ENCODE measurements around the gene OBSCN.

The OBSCN gene

DNA sequence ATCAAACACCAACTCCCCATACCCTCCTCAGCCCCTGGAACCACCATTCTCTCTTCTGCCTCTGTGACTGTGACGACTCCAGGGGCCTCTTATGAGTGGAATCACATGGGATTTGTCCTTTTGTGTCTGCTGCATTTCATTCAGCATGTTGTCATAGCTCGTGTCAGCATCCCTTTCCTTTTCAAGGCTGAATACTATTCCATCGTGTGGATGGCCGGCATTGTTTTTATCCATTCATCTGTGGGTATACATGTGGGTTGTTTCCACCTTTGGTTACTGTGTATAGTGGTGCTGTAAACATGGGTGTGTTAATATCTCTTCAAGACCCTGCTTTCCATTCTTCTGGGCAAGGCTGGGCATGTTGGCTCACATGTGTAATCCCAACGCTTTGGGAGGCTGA is 17.1 kb upstream of the OBSCN start:
- DNase-seq: no peak

DNA sequence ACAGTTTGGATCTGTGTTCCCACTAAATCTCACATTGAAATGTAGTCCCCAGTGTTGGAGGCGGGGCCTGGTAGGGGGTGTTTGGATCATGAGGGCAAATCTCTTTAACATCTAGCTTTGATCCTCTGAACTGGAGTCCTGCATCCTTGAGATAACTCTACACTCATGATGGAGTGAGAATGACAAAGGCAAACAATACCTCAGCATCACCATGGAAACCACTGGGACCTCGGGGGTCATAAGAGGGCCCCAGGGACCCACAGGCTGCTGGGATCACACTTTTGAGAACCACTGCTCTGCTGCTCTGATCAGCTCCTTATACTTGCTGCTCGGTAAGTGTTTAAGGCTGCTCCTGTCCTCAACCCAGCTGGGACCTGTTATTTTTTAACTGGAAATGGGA is 13.4 kb upstream of the OBSCN start:
- DNase-seq: no peak

DNA sequence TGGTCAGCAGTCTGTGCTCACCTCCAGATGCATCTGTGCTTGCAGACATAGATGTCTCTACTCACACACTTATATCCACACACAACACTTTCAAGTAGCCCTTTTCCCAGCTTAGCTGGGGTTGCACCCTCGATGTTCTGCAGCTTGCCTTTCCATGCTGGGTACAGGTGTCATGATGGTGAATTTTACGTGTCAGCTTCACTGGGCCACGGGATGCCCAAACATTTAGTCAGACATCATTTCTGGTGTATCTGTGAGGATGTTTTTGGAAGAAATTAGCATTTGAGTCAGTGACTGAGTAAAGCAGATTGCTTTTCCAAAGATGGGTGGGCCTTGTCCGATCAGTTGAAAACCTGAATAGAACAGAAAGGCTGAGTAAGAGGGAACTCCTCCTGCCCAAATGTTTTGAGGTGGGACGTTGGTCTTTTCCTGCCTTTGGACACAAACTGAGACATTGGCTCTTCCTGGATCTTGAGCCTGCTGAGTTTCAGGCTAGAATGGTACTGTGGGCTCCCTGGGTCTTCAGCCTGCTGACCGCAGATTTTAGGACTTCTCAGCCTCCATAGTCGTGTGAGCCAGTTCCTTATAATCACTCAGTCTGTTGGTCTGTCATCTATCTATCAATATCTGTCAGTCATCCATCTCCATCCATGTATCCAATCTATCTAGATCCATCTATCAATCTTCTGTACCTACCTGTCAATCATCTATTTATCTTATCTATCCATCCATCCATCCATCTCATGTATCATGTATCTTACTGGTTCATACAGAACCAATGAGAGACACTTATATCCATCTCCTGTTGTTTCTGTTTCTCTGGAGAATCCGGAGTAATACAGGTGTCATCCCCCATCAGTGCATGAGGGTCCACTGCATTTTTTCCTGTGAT is 12.7 kb upstream of the OBSCN start:
- no peak for DNase-seq

DNA sequence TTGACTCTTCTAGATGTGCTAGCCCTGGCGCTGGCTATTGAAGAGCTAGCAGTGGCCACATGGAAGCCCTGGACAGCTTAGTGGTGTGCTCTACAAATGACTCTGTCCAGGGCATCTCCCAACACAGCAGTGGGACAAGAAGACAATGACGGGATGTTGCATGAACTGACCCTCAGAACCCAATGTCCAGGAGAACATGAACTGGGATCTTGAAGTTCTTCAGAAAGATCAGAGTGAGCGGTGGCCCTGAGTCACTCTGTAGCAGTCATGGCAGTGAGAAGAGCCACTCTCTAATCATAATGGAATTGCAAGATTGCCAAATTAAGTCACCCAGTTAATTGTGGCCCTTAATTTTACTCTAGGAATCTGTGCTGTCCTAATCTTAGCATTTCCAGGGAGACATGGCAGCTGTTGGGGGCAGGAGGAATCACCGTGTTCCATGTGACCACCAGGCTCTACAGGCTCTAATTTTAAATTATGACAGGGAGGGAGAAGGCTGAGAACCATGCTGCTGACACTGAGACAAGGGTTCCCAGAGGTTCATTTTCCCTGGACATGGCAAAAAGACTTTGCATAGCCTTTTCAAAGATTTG is 10.2 kb upstream of the OBSCN start:
- no peak for DNase-seq

DNA sequence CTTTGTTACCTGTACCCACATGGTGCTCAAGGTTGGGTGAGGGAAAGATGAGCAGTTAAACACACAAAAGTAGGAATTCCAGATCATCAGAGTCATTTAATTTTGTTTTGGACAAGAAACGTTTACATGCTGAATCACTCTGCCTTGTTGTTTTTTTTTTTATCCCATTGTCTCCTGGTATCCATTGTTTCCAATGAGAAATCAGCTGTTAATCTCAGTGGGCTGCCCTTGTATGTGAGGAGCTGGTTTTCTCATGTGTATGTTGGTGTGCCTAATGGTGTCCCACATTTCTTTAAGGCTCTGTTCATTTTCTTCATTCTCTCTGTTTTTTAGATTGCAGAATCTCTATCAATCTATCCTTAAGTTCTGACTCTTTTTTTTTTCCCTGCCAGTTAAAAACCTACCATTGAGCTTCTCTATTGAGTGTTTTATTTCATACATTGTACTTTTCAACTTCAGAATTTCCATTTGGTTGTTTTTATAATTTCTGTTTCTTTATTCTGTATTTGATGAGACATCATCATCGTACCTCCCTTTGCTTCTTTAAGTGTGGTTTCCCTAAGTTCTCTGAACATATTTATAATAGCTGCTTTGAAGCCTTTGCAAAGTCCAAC is 8.8 kb upstream of the OBSCN start:
- peak; percentile 15 for DNase-seq

DNA sequence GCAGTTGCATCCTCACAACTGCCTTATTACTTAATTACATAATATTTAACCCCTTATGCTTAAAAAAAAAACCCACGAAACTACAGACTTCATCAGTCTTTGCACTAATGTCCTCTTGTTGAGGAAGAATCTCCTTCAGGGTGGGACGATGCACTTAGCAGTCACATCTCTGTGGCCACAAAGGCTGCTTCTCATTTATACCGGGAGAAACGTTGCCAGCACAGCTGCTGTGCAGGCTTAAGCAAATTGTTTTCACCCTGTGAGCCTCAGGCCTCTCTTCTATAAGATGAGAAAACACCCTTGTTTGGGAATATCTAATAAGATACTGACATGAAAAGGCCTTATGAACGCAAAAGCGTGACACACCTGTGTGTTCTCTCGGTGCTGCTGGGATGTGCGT is 2.9 kb upstream of the OBSCN start:
- no peak for DNase-seq

DNA sequence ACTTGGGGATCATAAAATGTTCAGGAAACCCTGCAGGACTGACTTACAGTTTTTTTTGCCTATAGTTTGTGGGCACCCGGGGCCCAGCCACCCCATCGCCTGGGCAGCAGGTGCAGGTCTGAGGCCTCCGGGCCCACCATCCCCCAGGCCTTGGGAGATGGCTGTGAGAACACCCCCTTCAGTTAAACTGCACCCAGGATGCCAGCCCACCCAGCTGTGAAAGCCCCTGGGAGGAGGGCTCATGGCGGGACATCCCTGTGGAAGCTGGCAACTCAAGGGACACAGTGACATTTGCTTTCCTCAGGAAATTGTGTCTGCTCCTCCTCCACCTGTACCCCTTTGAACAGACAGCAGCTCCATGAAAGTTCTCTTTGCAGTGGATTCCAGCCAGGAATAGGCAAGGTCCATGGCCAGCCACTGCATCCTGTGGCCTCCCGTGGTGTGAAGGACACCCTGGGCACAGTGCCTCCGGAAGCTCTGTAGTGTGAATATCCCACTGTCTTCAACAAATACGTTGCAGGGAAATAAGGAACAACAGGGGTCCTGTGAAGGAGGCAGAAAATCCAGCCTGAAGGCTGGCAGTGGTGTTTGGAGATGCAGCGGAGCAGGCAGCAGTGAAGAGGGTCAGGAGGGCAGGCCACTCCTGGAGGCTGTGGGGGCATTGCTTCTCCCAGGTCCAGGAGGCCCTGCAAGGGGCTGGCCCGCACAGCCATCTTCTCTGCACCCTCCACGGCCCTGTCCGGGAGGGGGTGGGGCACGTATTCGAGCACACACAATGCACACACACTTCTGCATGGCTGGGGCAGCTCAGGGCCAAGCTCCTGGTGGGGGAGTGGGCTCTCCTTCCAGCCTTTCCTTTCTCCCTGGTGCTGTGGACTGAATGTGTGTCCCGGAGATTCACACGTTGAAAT is 2.1 kb upstream of the OBSCN start:
- DNase-seq: no peak

DNA sequence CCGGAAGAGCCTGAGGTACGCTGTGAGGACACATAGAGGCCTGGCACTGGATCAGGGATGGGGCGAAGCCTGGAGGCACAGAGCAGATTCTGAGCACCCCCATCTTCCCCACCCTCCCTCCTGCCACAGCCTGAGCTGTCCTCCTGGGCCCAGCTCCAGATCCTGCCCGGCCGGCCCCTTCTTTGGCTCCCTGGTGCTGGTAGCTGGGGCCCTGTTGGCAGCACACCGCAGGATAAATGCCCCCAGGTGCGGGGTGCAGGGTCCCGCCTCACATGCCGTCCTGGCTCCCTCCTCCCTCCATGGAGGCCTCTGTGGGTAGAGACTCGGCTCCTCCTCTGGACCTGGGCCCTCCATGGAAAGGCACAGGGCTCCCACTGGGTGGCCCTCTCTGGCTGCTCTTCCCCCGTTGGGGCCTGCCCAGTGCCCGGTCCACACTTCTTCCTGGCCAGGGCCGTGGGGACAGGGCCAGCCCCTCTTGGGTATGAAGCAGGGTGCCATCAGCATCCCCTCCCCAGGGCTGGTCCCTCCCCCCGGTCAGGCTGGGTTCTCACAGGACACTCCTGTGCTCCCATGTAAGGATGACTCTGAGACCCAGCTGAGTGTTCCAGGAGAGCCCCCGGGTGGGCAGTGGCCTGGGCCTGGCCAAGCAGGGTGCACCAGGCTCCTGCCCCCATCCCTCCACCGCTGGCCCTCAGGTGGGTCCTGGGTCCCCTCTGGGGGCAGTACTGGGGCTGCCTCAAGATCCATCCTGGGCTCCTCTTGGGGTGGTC is 1.1 kb upstream of the OBSCN start:
- DNase-seq: no peak

DNA sequence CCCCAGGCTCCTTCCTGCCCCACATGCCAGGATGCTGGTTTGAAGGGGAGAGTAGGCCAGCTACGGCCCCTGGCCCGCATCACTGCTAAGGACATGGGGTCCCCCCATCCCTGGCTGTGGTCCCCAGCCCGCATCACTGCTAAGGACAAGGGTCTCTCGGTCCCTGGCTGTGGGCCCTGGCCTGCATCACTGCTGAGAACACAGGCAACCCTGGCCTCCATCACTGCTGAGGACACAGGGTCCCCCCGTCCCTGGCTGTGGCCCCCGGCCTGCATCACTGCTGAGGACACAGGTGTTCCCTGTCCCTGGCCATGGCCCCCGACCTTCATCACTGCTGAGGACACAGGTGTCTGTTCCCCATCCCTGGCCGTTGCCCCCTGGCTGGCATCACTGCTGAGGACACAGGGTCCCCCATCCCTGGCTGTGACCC is 448 bp upstream of the OBSCN start:
- DNase-seq: no peak

DNA sequence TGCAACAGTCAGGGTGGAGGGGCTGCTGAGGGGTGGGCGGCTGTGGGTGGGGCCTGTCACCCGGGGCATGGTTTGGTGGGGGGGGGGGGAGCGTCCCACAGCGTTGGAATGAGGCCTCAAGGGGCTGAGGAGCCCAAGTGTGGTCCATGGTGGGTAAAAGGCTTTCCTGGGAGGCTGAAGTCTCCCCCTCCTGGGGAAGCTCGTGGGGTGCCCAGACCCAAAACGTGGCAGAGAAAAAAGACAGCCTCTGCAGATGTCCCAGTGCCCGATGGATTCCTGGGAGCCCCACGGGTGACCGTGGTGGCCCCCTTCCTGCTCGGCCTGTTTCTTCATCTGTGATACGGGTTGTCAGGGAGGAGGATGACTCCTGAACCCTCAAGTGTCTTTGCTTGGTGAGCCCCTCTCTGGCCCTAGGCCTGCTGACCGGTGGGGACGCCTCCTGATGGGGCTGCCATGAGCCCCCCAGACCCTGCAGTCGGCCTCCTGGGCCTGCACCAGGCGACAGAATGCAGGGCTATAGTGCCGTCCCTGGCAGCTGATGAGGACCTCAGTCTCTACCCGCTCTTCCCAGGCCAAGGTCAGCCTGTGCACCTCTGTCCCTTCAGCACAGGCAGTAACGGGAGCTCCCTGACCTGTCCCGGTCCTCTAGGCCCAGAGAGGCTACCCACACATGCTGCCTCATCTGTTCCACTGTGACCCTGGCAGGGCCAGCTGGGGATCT is 1.1 kb downstream of the OBSCN start:
- no peak for DNase-seq

DNA sequence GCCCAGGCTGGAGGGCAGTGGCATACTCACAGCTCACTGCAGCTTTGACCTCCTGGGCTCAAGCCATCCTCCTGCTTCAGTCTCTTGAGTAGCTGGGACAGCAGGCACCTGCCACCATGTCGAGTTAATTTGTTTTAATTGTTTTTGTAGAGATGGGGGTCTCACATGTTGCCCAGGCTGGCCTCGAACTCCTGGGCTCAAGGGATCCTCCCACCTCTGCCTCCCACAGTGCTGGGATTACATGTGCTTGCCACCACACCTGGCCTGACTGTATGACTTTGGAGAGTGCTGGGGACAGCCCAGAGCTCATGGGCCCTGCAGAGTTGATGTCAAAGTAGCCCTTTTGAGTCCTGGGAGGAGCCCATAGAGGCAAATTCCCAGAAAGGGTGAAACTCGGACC is 1.8 kb downstream of the OBSCN start:
- DNase-seq: no peak

DNA sequence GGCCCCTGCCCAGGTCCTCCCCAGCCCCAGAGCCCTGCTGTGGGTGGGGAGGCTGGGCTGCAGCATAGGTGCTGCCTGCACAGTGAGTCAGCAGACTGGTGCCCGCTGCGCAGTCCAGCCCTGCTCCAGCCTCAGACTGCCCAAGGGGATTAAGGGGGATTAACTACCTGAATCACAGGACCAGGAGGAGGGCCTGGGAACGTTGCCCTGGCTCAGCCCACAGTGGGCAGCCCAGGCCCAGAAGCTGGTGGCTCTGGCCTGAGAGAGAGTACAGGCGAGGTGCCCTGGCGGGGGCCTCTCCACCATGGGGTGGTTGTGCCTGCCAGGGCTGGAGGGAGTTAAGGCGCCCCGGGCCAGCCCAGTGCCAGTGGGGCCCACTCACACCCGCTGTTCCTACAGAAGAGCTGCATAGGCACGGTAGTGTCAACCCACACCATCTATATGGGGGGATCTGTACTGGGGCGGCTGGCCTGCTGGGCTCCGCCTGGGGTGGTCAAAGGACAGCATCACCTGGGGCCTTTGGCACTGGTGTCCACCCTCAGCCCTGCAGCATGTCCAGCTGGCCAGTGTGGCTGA is 2.3 kb downstream of the OBSCN start:
- DNase-seq: no peak

DNA sequence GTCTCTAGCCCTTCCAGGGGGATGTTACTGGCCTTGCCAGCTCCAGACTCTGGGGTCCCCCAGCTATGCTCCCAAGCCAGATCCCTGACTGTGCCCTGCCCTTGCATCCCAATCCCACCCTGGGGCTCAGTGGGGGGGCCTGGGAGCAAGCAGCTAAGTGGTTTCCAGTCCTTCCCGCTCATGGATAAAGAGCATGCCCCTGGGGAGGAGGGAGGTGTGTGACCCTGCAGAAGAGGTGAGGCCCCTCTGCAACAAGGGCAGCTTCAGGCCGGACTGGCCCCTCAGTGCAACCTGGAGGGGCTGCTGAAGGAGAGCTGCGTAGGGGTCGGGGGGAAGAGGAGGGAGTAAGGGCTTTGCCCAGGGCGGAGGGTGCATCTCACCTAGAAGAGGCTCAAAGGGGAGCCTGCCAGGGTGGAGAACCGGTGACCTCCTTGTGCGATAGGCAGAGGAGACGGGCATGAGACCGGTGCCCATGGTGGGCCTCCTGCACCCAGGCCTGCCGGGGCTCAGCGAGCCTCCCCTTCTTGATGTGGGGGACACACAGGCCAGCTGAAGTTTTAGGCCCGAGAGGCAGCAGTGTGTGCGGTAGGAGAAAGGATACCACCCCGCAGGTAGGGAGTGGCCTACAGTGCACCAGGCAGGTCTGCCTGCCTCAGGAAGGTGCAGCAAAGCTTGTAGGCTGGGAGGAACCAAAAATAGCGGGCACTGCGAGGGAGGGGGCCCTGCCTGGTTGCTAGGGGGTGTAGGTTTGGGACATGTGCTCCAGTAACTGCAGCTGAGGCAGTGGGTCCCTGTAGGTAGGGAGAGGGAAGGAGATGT is 3.1 kb downstream of the OBSCN start:
- no peak for DNase-seq

DNA sequence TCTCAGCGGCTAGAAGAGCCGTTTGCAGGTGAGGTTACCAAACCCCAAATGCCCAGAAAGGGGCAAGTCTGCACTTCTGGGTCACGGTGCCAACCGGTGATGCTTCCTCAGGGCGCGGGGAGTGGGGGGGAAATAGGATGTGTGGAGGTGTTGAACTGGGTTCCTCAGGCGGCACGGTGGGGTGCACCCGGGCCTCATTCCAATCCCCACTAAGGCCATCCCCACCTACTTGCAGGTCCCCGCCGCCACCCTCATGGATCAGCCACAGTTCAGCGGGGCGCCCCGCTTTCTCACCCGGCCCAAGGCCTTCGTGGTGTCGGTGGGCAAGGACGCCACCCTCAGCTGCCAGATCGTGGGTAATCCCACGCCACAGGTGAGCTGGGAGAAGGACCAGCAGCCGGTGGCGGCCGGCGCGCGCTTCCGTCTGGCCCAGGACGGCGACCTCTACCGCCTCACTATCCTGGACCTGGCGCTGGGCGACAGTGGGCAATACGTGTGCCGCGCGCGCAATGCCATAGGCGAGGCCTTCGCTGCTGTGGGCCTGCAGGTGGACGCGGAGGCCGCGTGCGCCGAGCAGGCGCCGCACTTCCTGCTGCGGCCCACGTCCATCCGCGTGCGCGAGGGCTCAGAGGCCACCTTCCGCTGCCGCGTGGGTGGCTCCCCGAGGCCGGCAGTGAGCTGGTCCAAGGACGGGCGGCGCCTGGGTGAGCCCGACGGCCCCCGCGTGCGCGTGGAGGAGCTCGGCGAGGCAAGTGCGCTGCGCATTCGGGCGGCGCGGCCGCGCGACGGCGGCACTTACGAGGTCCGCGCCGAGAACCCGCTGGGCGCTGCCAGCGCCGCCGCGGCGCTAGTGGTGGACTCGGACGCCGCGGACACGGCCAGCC is 3.9 kb downstream of the OBSCN start:
- no peak for DNase-seq

DNA sequence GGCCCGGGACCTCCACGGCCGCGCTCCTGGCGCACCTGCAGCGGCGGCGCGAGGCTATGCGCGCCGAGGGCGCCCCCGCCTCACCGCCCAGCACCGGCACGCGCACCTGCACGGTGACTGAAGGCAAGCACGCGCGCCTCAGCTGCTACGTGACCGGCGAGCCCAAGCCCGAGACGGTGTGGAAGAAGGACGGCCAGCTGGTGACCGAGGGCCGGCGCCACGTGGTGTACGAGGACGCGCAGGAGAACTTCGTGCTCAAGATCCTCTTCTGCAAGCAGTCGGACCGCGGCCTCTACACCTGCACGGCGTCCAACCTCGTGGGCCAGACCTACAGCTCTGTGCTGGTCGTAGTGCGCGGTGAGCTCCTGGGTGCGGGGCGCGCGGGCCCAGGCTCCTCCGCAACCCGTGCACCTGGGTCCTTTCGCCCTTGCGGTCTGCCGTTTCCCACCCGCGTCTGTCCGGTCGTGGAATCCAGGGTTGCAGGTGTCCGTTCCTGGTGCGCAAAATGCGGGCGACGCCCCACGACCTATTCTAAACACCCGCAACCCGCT is 4.6 kb downstream of the OBSCN start:
- DNase-seq: no peak

DNA sequence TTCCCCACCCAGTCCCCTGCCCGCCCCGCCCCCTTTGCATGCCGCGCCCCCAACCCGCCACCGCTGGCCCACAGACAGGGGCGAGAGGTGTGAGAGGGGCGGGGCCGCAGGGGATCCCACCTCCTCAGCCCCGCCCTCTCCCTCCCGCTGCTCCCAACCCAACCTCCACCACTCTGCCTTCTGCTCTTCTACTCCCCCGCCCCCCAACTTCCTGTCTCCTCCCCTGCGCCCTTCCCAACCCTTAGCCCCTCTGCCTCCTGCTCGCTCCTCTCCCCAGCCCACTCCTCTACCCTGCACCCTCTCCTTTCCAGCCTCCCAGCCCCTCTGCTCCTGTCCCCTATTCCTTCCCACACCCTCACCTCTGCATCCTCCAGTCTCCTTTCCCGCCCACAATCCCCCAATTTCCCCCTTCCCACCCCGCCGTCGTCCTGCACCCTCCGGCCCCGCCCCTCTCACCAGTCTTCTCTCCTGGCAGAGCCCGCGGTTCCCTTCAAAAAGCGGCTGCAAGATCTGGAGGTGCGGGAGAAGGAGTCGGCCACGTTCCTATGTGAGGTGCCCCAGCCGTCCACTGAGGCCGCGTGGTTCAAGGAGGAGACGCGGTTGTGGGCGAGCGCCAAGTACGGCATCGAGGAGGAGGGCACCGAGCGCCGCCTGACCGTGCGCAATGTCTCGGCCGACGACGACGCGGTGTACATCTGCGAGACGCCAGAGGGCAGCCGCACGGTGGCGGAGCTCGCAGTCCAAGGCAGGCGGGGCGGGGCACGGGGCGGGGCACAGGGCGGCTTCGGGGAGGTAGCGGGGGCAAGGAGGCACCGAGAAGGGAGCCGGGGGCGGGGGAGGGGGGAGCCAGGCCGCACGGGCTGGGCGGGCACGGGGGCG is 5.4 kb downstream of the OBSCN start:
- DNase-seq: peak; percentile 52

DNA sequence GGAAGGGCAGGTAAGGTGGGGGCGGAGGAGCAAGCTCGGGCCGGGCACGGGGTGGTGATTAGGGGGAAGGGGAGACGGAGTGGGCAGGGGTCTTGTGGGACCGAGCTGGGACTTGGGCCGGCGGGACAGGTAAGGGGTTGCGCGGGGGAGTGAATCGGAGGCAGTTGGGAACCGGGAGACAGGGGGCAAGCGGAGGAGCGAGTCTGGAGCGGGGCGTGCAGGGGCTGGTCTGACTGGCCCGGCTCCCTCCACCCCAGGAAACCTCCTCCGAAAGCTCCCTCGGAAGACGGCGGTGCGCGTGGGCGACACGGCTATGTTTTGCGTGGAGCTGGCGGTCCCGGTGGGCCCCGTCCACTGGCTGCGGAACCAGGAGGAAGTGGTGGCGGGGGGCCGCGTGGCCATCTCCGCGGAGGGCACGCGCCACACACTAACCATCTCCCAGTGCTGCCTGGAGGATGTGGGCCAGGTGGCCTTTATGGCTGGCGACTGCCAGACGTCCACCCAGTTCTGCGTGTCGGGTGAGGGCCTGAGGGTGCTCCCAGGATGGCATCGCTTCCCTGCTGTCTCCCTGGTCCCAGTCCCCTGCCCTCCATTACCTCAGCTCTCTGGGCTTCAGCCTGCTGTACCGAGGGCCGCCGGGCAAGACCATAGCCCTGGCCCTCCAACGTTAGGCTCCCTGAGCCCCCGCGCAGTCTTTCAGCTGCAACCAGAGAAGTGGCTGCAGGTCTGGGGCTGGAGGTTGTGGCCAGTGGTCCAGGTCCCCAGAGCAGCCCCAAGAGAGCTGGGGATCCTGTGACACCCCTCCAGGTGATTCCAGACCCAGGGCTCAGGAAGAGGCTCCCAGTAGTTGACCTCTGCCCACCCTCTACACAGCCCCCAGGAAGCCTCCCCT is 6.3 kb downstream of the OBSCN start:
- DNase-seq: no peak

Measured in kidney glomerular epithelial cell (primary cell).